Transverse colon (tissue), 4 donors: ENCODE measurements around the gene VWF.

Experiments used
- CTCF ChIP-seq, 5 experiments: fragments of 200-600 bp in 3 of 5; fragments of 450-650 bp in 2 of 5; sonication (generic) in 3 of 5; IDR thresholded peaks; 1 replicate in 2 of 5; 2 replicates in 3 of 5; pipeline ENCODE4 v1.5.1; 2016 to 2017; ENCODE audit warnings: antibody characterized with exemption in 5 of 5, inconsistent platforms in 3 of 5, mild to moderate bottlenecking in 2 of 5, moderate library complexity in 1 of 5
- POLR2A ChIP-seq: fragments of 450-650 bp; IDR thresholded peaks from one replicate; pipeline ENCODE4 v1.6.1; 2016; ENCODE audit warnings: antibody characterized with exemption, mild to moderate bottlenecking, moderate library complexity
- POLR2AphosphoS5 ChIP-seq, 3 donors: sonication (generic); formaldehyde crosslinking; IDR thresholded peaks; one replicate each; pipeline ENCODE4 v1.6.1; 2016; ENCODE audit warnings: antibody characterized with exemption in 3 of 3

- TF ChIP-seq CTCF (IDR thresholded peaks at IDR 0.05) (no peak), POLR2A (no peak), POLR2AphosphoS5 (IDR thresholded peaks at IDR 0.05) (no peak)
These were observed 142.4 kb downstream of the VWF start for GRCh38 chr12:5982106-5982505.
